Stimulated activated CD8-positive, alpha-beta memory T cell treated with anti-CD3 and anti-CD28 coated beads, Interleukin-15, amount 100 ng/mL, for 24 hours (primary cell): ENCODE results near the gene ESRRG.

Experiments
- DNase-seq: peaks from one replicate; pipeline ENCODE4 v3.0.0-alpha.2; 2020; ENCODE audit warnings: low read depth

Gene ESRRG

DNA sequence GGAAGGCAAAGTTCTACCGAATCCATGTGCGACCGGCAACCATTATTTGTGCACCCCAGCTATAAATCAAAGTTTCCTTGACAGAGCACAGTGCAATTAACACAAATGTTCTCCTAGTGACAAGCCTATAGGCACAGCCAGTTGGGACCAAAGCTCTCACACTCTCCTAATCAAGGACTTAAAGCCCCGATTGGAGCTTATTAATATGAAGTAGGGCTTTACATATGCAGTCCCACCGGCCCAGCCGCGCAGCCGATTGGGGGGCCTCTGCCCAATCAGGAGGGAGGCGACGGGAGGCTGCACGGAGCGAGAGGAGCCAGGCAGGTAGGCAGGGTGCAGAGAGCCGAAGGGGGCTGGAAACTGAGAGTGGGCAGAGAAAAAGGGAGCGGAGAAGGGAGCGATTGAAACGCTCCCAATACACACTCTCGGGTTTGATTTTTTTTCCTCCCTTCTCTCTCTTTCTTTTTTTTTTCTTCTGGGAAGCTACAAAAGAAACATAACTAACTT, at the start of gene ESRRG:
Gene ESRRG (minus strand): TSS at position 156 of the 507 bp plus-strand sequence. CDS start 130 bp downstream, at position 26.
- DNase-seq: no peak

- no peak for DNase-seq
These were observed 48.7 kb upstream of the ESRRG start for GRCh38 chr1:216771922-216772321.

GRCh38 chr1:216766633-216767327, 43.6 kb upstream of the ESRRG start:
- DNase-seq: no peak

GRCh38 chr1:216765346-216766300, 42.4 kb upstream of the ESRRG start:
- DNase-seq: no peak

DNA sequence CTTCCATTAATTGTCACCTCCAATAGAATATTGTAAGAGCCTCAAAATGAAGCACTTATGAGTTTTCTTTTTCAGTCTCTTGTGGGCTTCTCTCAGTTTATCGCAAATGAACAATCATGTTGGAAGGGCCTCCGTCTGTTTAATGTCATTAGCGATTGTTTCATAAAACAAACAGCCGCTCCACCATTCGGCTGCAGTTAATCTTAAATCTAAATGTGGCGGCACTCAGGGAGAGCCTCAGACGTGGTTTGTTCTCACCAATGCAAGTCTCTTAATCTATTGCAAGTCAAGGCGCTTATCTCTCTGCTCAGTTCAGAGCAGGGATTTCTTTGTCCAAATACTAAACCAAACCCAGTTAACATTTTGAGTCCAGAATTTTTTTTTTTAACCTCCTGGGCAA, 34.9 kb upstream of the ESRRG start:
- no peak for DNase-seq

GRCh38 chr1:216757110-216757509, 33.9 kb upstream of the ESRRG start:
- DNase-seq: no peak

DNA sequence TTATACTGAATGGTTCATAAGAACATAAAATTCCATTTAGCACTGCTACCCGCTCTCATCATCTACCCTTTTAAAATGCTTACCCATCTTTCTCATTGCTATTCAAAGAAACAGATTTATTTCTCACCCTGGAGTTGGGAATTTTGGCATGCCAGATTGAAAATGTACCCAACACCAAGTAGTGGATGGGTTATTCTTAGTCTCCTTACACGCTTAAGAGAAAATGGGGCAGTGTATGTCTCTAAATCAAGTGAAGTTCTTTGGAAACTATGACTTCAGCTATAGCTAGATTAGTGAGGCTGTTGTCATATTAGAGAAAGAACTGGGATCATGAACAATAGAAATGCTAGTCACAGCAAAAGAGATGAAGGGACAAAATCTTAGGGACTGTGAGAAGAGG, 27.7 kb upstream of the ESRRG start:
- no peak for DNase-seq

DNA sequence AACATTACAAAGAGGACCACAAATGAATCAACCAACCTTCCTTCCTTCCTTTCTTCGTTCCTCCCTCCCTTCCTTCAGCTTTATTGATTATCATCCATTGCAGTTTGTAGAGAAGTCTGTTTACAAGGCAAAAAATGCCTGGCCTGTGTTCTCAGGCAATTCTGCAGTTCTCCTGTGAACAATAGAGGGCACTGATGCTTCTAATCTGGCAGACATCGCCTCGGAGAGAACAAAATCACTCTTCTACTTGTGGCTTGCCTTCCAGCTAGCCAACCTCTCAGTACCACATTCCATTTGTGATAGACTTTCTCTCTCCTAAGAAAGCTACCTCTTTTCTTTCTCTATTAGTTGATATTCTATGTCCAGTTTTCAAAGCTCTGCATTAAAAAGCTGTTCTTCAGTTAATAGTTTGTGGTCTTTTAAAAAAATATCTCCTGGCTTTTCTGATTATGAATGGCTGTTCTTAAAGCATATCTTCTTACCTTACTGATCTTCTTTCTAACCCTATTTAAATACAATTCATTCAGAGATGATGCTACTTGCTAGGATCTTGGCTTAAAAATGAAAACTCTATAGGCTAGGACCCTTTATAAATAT, 26.9 kb upstream of the ESRRG start:
- no peak for DNase-seq

- no peak for DNase-seq
These were observed 26.0 kb upstream of the ESRRG start for GRCh38 chr1:216749232-216749631.

DNA sequence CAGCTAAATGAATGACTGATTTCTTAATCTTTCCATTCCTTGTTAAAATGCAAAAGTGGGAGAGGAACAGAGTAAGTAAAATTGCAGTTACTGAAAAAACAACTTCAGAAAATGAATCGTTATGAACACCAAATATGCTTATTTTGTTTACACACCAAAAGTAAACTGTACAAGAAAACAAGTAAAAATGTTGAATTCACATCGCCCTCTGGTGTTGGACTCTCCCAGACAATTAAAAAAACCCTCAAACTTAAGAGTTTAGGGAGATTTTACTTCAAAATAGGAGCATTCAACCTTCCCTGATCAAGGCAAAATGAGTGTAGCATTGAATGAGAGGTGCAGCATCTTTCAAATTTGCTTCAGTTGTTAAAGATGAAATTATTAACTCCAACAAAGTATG, 19.4 kb upstream of the ESRRG start:
- DNase-seq: no peak

GRCh38 chr1:216740331-216740730, 17.1 kb upstream of the ESRRG start:
- DNase-seq: no peak

DNA sequence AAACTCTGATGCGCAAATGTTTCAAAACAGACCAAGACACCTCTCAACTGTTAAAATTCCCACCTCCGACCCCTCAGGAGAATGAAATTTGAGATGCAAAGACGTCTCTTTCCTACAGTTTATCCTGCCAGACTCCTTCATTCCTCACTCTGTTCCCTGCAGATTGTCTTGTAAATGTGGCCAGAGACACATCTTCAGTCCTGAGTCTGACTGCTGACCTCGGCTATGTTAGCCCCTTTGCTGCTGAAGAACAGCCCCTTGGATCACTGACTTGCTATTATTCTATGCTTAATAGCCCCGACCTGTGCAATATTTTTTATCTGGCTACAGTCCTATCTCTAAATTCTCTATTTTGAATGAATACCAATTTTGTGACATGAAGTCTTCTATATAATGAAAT, 16.6 kb upstream of the ESRRG start:
- DNase-seq: no peak

DNA sequence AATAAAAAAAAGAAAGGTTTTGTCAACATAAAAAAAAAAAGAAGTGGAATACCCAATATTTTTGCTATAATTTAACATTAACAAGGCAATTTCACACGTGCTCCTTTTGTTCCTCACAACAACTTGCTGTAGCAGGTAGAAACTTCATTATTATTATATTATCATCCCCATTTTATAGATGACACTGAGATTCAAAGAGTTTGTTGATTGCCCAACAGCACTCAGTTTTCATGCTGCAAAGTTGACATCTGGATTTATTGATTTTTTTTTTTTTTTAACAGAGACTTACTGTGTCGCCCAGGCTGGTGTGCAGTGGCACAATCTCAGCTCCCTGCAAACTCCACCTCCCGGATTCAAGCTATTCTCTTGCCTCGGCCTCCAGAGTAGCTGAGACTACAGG, 8.9 kb upstream of the ESRRG start:
- DNase-seq: no peak

GRCh38 chr1:216731562-216731961, 8.3 kb upstream of the ESRRG start:
- DNase-seq: no peak

DNA sequence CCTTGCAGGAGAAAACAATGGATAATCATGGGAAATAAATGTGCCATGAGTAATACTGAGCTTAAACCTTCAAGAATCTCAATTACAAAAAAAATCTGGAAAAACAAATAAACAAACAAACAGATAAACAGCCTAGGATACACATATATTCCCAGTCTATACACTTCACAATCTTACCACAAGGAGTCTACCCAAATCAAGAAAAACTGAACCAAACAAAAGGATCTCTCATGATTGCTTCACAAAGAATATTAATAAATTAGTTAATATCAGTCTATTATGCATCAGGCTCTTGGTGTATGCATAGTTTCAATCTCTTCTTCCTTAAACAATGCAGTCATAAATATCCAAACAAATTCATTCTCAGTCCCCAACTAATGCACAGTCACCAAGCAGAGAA, 3.2 kb upstream of the ESRRG start:
- DNase-seq: no peak

DNA sequence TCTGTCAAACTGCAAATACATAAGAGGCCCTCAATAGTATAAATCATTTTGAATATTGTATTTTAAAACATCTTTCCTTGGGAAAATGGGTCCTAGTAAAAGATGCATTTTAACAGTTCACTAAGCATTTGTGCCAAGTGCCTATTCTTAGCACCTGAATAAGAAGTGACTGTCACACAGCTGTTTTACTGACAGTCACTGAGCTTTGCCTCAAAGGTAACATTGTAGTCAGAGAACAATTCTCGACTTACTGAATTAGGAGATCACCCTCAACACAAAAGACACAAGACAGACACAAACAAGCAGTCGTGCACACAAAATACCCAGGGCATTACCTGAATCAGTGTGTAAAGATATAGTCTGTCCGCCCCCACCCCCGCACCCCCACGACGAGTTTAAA, 408 bp downstream of the ESRRG start:
- no peak for DNase-seq

DNA sequence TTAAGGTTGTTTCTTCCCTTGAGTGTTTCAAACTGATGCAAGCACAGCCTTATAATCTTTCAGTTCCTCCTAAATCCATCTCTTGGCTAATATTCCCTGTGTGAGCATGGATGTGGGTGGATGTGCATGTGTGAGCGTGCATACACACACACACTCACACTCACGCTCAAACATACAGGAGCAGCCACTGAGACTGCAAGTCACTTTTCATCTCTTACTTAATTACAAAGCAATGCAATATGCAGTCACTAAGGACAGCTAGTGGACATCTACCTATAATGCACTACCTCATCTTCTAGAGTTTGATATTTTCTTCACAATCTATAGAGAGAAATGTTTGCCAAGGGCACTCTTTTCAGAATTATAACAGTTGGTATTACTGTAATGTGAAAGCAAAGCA, 1.4 kb downstream of the ESRRG start:
- DNase-seq: no peak

DNA sequence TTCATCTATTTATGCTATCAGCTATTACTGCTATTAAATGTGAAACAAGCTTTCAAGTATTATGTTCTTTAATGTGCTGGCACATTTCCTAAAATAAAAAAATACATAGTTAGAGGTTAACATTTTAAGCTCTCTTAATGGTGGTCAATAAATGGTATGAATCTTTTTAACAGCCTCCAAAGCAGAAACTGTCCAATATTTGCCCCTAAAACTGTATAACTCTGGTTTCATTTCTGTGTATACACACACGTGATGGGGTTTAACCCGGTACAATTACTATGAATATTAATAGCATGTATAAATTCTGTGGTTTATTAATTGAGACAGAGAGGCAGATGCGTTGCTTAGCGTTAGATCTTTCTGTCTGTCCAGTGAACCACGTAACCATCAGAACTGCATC, 2.2 kb downstream of the ESRRG start:
- DNase-seq: no peak

DNA sequence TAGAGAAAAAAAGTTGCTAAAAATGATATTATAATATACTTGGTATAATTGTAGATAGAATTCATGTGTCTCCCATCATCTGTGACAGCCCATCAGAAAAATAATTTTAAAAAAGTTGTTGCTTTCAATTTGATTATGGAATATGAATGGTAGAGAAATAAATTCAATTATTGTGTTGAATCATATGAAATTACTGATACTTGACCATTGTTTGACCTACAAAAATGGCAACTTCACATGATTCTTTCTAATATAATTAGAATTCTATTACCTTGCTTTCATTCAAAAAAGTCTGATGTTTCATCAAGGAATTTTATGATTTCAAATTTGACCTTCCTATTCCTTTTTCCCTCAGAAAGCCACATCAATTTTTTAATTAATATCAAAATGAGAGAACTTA, 11.5 kb downstream of the ESRRG start:
- no peak for DNase-seq

GRCh38 chr1:216710598-216711333, 12.5 kb downstream of the ESRRG start:
- no peak for DNase-seq

DNA sequence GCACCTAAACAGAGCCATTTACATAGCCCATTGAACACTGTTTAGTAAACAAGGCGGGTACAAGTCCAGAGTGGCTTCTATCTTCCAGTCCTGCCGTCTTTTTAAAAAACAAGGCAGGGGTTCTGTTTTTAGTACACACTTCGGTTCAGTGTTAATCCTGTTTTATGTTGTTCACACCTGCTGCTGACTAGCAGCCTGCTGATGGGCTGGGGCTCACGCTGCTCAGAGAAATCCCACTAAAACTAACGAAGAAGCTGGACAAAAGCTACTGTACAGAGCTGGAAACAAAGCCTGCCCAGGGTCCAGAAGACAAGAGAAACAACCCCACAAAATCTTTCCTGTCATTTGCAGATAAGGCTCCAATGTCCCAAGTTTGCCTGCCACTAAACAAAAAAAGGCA, 13.2 kb downstream of the ESRRG start:
- DNase-seq: no peak

- DNase-seq: no peak
These were observed 17.6 kb downstream of the ESRRG start for GRCh38 chr1:216705676-216706075.
